Activated T-helper 1 cell treated with anti-CD3 and anti-CD28 coated beads, Interleukin-12 subunit alpha, Interleukin-12 subunit beta, Interleukin-2, Interleukin-4 antibody, amounts not matched to agents 30 ng/mL and 10 ng/mL and 1 ng/mL, durations not matched to agents 14 hours and 24 hours and 36 hours (primary cell): ENCODE measurements around the gene REV3L. TPM values are rescaled to one million over a fixed set of nuclear protein-coding genes. Genes with fewer than 3 reads are reported as not detected.
"Not testable (repeated sequence)": the region's sequence is repeated elsewhere in the genome, so short reads cannot be mapped to it uniquely, and the experiment has no call there.

Experiments used
- DNase-seq: peaks from one replicate; pipeline ENCODE4 v3.0.0; 2021; ENCODE audit warnings: low spot score
- H3K27ac Mint-ChIP-seq: one replicate; pipeline ENCODE4 v1.8.0; 2021; ENCODE audit warnings: mild to moderate bottlenecking, mixed read lengths
- H3K27me3 Mint-ChIP-seq: one replicate; pipeline ENCODE4 v1.8.0; 2022; ENCODE audit warnings: mild to moderate bottlenecking, moderate library complexity, mixed read lengths; ENCODE audit not compliant: insufficient read depth
- H3K36me3 Mint-ChIP-seq: one replicate; pipeline ENCODE4 v1.8.0; 2021; ENCODE audit warnings: low read depth, mixed read lengths
- H3K4me1 Mint-ChIP-seq: one replicate; pipeline ENCODE4 v1.8.0; 2021; ENCODE audit warnings: low read depth, mixed read lengths
- H3K4me3 Mint-ChIP-seq: one replicate; pipeline ENCODE4 v1.8.0; 2021; ENCODE audit warnings: mild to moderate bottlenecking, moderate library complexity, mixed read lengths
- H3K9me3 Mint-ChIP-seq: one replicate; pipeline ENCODE4 v1.8.0; 2021; ENCODE audit warnings: mixed read lengths
- intact Hi-C: fragments of 100-400 bp; cut with micrococcal nuclease; formaldehyde crosslinking; loops from one replicate; pipeline ENCODE4 v1.15.1; 2024
- total RNA-seq: library from RNA; stranded (reverse); gene quantifications from 2 replicates; pipeline ENCODE4 v1.2.3, GENCODE V29; 2022

The REV3L gene
- total RNA-seq, 1 donor from 2014 or later, result 18.3 TPM

GRCh38 chr6:111357705-111358104 lies 125.3 kb downstream of the REV3L start:
- H3K27me3 Mint-ChIP-seq, result no peaks in the 10 kb centered on the region
- peaks cover 18% of the 10 kb centered on the region for H3K36me3 Mint-ChIP-seq
- intact Hi-C loops, result no loop called here
- no peaks in the 10 kb centered on the region for H3K9me3 Mint-ChIP-seq
- no peak overlapping the region for H3K4me3 Mint-ChIP-seq
- H3K27ac Mint-ChIP-seq, result no peak overlapping the region
- no peak for DNase-seq
- H3K4me1 Mint-ChIP-seq, result no peaks in the 10 kb centered on the region

GRCh38 chr6:111356551-111356950 lies 126.5 kb downstream of the REV3L start:
- peaks cover 28% of the 10 kb centered on the region for H3K36me3 Mint-ChIP-seq
- no peak overlapping the region for H3K4me3 Mint-ChIP-seq
- no peaks in the 10 kb centered on the region for H3K27me3 Mint-ChIP-seq
- no peaks in the 10 kb centered on the region for H3K9me3 Mint-ChIP-seq
- H3K27ac Mint-ChIP-seq, result no peak overlapping the region
- no peak for DNase-seq
- intact Hi-C loops, result no loop called here
- H3K4me1 Mint-ChIP-seq, result no peaks in the 10 kb centered on the region

- peaks cover 29% of the 10 kb centered on the region for H3K36me3 Mint-ChIP-seq
- DNase-seq, result no peak
- no peaks in the 10 kb centered on the region for H3K27me3 Mint-ChIP-seq
- intact Hi-C loops, result no loop called here
- H3K4me3 Mint-ChIP-seq, result no peak overlapping the region
- no peaks in the 10 kb centered on the region for H3K9me3 Mint-ChIP-seq
- H3K4me1 Mint-ChIP-seq, result no peaks in the 10 kb centered on the region
- H3K27ac Mint-ChIP-seq, result no peak overlapping the region
Observed at GRCh38 chr6:111354758-111355555, 128.1 kb downstream of the REV3L start.

- no peaks in the 10 kb centered on the region for H3K9me3 Mint-ChIP-seq
- no peaks in the 10 kb centered on the region for H3K4me1 Mint-ChIP-seq
- DNase-seq, result no peak
- H3K36me3 Mint-ChIP-seq, result peaks cover 34% of the 10 kb centered on the region
- H3K27ac Mint-ChIP-seq, result no peak overlapping the region
- no peak overlapping the region for H3K4me3 Mint-ChIP-seq
- H3K27me3 Mint-ChIP-seq, result no peaks in the 10 kb centered on the region
- intact Hi-C loops, result no loop called here
Observed at GRCh38 chr6:111353912-111354462, 129.0 kb downstream of the REV3L start.

GRCh38 chr6:111347589-111347988 lies 135.4 kb downstream of the REV3L start:
- Mint-ChIP-seq H3K36me3 (peaks cover 22% of the 10 kb centered on the region), H3K4me1 (no peaks in the 10 kb centered on the region), H3K27me3 (no peaks in the 10 kb centered on the region), H3K9me3 (no peaks in the 10 kb centered on the region), H3K4me3 (no peak overlapping the region), H3K27ac (no peak overlapping the region)
- DNase-seq, result no peak
- intact Hi-C loops, result no loop called here

- Mint-ChIP-seq H3K4me3 (no peak overlapping the region), H3K4me1 (peaks cover 12% of the 10 kb centered on the region), H3K36me3 (peaks cover 18% of the 10 kb centered on the region), H3K27me3 (no peaks in the 10 kb centered on the region), H3K27ac (peak overlapping the region; percentile 59), H3K9me3 (no peaks in the 10 kb centered on the region)
- no peak for DNase-seq
- intact Hi-C loops, result no loop called here
Observed at GRCh38 chr6:111342913-111343312, 140.1 kb downstream of the REV3L start.

GRCh38 chr6:111339294-111339693 lies 143.7 kb downstream of the REV3L start:
- H3K27ac Mint-ChIP-seq, result peak overlapping the region; percentile 15
- DNase-seq, result no peak
- H3K4me1 Mint-ChIP-seq, result peaks cover 12% of the 10 kb centered on the region
- peaks cover 14% of the 10 kb centered on the region for H3K36me3 Mint-ChIP-seq
- H3K4me3 Mint-ChIP-seq, result no peak overlapping the region
- no peaks in the 10 kb centered on the region for H3K27me3 Mint-ChIP-seq
- H3K9me3 Mint-ChIP-seq, result no peaks in the 10 kb centered on the region
- intact Hi-C loops, result loop anchor here (1.0 to 10.0 kb wide), 4 partner anchors 38 to 706 kb away; a partner anchor contains a TSS

DNA sequence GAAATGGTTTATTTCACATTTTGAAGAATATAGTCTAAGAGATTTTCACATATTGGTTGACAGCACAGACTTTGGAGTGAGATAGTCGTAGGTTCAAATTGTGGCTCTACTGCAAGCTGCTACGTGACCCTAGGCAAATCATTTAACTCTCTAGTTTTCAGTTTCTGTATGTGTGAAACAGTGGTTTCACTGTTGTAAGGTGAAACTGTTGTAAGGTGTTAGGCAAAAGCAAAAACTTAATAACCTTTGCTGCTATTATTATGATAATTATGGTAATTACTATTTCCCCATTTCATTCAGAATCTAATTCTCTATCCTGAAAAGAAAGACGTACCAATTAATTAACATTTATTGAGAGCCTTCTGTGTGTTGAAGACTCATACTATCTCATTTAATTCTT lies 144.2 kb downstream of the REV3L start:
- intact Hi-C loops, result loop anchor here (1.0 to 10.0 kb wide), 4 partner anchors 38 to 706 kb away; a partner anchor contains a TSS
- Mint-ChIP-seq H3K36me3 (peaks cover 13% of the 10 kb centered on the region), H3K9me3 (no peaks in the 10 kb centered on the region), H3K27me3 (no peaks in the 10 kb centered on the region), H3K4me1 (peaks cover 12% of the 10 kb centered on the region), H3K4me3 (no peak overlapping the region), H3K27ac (peak overlapping the region; percentile 15)
- DNase-seq, result no peak

- Mint-ChIP-seq H3K36me3 (peaks cover 16% of the 10 kb centered on the region), H3K27me3 (no peaks in the 10 kb centered on the region), H3K4me1 (peaks cover 12% of the 10 kb centered on the region), H3K27ac (no peak overlapping the region), H3K9me3 (no peaks in the 10 kb centered on the region), H3K4me3 (no peak overlapping the region)
- intact Hi-C loops, result loop anchor here (2.0 to 10.0 kb wide), 3 partner anchors 37 to 707 kb away; no protein-coding TSS in a partner anchor
- DNase-seq, result no peak
Observed at GRCh38 chr6:111337829-111338236, 145.2 kb downstream of the REV3L start.

- Mint-ChIP-seq H3K4me1 (no peaks in the 10 kb centered on the region), H3K27me3 (no peaks in the 10 kb centered on the region), H3K4me3 (no peak overlapping the region), H3K36me3 (peaks cover 26% of the 10 kb centered on the region), H3K27ac (no peak overlapping the region), H3K9me3 (no peaks in the 10 kb centered on the region)
- intact Hi-C loops, result loop anchor here (10.0 kb wide), 1 partner anchor 715 kb away; no protein-coding TSS in a partner anchor
- no peak for DNase-seq
Observed at GRCh38 chr6:111329882-111330633, 153.0 kb downstream of the REV3L start.

DNA sequence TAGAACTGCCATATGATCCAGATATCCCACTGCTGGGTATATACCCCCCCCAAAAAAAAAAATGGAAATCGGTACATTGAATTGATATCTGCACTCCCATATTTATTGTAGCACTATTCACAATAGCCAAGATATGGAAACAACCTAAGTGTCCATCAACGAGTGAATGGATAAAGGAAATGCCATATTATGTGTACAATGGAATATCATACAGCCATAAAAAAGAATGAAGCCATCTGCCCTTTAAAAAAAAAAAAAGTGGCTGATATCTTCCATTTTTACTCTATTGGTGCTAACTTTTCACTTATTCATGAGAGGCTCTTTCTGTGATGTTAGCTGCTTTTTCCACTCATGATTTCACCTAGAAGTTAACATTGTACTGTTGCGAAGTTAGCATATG lies 156.5 kb downstream of the REV3L start:
- Mint-ChIP-seq H3K9me3 (no peaks in the 10 kb centered on the region), H3K36me3 (peaks cover 27% of the 10 kb centered on the region), H3K27ac (no peak overlapping the region), H3K4me1 (no peaks in the 10 kb centered on the region), H3K27me3 (no peaks in the 10 kb centered on the region), H3K4me3 (no peak overlapping the region)
- intact Hi-C loops, result no loop called here
- DNase-seq, result no peak

GRCh38 chr6:111322145-111322544 lies 160.9 kb downstream of the REV3L start:
- DNase-seq, result no peak
- Mint-ChIP-seq H3K4me3 (no peak overlapping the region), H3K9me3 (no peaks in the 10 kb centered on the region), H3K4me1 (no peaks in the 10 kb centered on the region), H3K36me3 (peaks cover 19% of the 10 kb centered on the region), H3K27me3 (no peaks in the 10 kb centered on the region), H3K27ac (no peak overlapping the region)
- intact Hi-C loops, result no loop called here

DNA sequence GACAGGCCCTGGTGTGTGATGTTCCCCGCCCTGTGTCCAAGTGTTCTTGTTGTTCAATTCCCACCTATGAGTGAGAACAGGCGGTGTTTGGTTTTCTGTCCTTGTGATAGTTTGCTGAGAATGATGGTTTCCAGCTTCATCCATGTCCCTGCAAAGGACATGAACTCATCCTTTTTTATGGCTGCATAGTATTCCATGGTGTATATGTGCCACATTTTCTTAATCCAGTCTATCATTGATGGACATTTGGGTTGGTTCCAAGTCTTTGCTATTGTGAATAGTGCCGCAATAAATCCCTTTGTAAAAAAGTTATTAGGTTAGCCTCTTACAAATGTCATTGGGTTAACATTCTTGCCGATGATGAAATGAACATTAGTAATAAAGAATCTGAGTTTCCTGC lies 175.1 kb downstream of the REV3L start:
- H3K4me3 Mint-ChIP-seq, intact Hi-C loops, H3K4me1 Mint-ChIP-seq, H3K27ac Mint-ChIP-seq, H3K9me3 Mint-ChIP-seq, H3K27me3 Mint-ChIP-seq, DNase-seq: not testable (repeated sequence)
- H3K36me3 Mint-ChIP-seq, result peaks cover 31% of the 10 kb centered on the region
